GM19395 (cell line): ENCODE measurements around the gene GCH1.
"Not testable (repeated sequence)": the region's sequence is repeated elsewhere in the genome, so short reads cannot be mapped to it uniquely, and the experiment has no call there.

ENCODE experiments used
- ATAC-seq: cut with Tn5 transposase; IDR thresholded peaks from one replicate; pipeline ENCODE4 v1.9.1; 2021; ENCODE audit warnings: mild to moderate bottlenecking, moderate library complexity; ENCODE audit not compliant: unreplicated experiment

The GCH1 gene

GRCh38 chr14:54803926-54804537 lies 98.6 kb downstream of the GCH1 start:
- no peak for ATAC-seq

GRCh38 chr14:54803396-54803795 lies 99.2 kb downstream of the GCH1 start:
- ATAC-seq = no peak

GRCh38 chr14:54801482-54801881 lies 101.1 kb downstream of the GCH1 start:
- not testable (repeated sequence) for ATAC-seq

GRCh38 chr14:54798465-54799124 lies 104.0 kb downstream of the GCH1 start:
- no peak for ATAC-seq

GRCh38 chr14:54797986-54798385 lies 104.6 kb downstream of the GCH1 start:
- no peak for ATAC-seq

GRCh38 chr14:54797556-54797955 lies 105.1 kb downstream of the GCH1 start:
- ATAC-seq = no peak

GRCh38 chr14:54796961-54797360 lies 105.7 kb downstream of the GCH1 start:
- ATAC-seq = no peak

GRCh38 chr14:54794796-54795195 lies 107.8 kb downstream of the GCH1 start:
- no peak for ATAC-seq

- ATAC-seq = no peak
These were observed 108.5 kb downstream of the GCH1 start for GRCh38 chr14:54794159-54794558.

GRCh38 chr14:54792288-54792687 lies 110.3 kb downstream of the GCH1 start:
- ATAC-seq = no peak
